H9 (cell line): Measurements from ENCODE around the gene ALX3. TPM values are rescaled to one million over a fixed set of nuclear protein-coding genes. Genes with fewer than 3 reads are reported as not detected.
"Not testable (repeated sequence)": the region's sequence is repeated elsewhere in the genome, so short reads cannot be mapped to it uniquely, and the experiment has no call there.

ENCODE experiments used
- DNase-seq: peaks from one replicate; pipeline ENCODE4 v3.0.0-alpha.2; 2017
- H2AFZ ChIP-seq: one replicate; pipeline ENCODE4 v1.6.1; 2013; ENCODE audit warnings: mild to moderate bottlenecking, low read length, control low read depth, moderate library complexity
- H2AK5ac ChIP-seq: 2 replicates; pipeline ENCODE4 v1.6.1; 2013; ENCODE audit warnings: low read length, control low read depth, mixed read lengths; ENCODE audit not compliant: insufficient read length
- H2BK120ac ChIP-seq: one replicate; pipeline ENCODE4 v1.6.1; 2013; ENCODE audit warnings: low read depth, mild to moderate bottlenecking, low read length, control low read depth, inconsistent platforms; ENCODE audit not compliant: poor library complexity, severe bottlenecking
- H2BK12ac ChIP-seq: 2 replicates; pipeline ENCODE4 v1.6.1; 2013; ENCODE audit warnings: low read length, control low read depth, mixed read lengths, low read depth; ENCODE audit not compliant: insufficient read length
- H2BK15ac ChIP-seq: 2 replicates; pipeline ENCODE4 v1.6.1; 2013; ENCODE audit warnings: low read depth, low read length, control low read depth
- H2BK20ac ChIP-seq: one replicate; pipeline ENCODE4 v1.6.1; 2013; ENCODE audit warnings: low read depth, mild to moderate bottlenecking, low read length, control low read depth, inconsistent platforms; ENCODE audit not compliant: poor library complexity, severe bottlenecking
- H2BK5ac ChIP-seq: 2 replicates; pipeline ENCODE4 v1.6.1; 2013; ENCODE audit warnings: low read length, control low read depth, mixed read lengths; ENCODE audit not compliant: insufficient read length
- H3K14ac ChIP-seq: 2 replicates; pipeline ENCODE4 v1.6.1; 2013; ENCODE audit warnings: low read length, control low read depth; ENCODE audit not compliant: insufficient read depth
- H3K18ac ChIP-seq: 2 replicates; pipeline ENCODE4 v1.6.1; 2013; ENCODE audit warnings: low read depth, mild to moderate bottlenecking, mixed read lengths, low read length, control low read depth; ENCODE audit not compliant: insufficient read length
- H3K23ac ChIP-seq: 2 replicates; pipeline ENCODE4 v1.6.1; 2013; ENCODE audit warnings: low read length, control low read depth, mixed read lengths, low read depth; ENCODE audit not compliant: insufficient read length
- H3K23me2 ChIP-seq: 2 replicates; pipeline ENCODE4 v1.6.1; 2013; ENCODE audit warnings: low read depth, mild to moderate bottlenecking, mixed read lengths, low read length, control low read depth; ENCODE audit not compliant: insufficient read length, poor library complexity, severe bottlenecking
- H3K27ac ChIP-seq: 2 replicates; pipeline ENCODE4 v1.5.1; 2013; ENCODE audit warnings: low read length, control low read depth, mixed read lengths, low read depth; ENCODE audit not compliant: insufficient read length
- H3K27me3 ChIP-seq: 2 replicates; pipeline ENCODE4 v1.6.1; 2013; ENCODE audit warnings: low read length, control low read depth, inconsistent platforms; ENCODE audit not compliant: insufficient read depth
- H3K4ac ChIP-seq: 2 replicates; pipeline ENCODE4 v1.6.1; 2013; ENCODE audit warnings: low read depth, mild to moderate bottlenecking, control low read depth, inconsistent platforms, low read length, moderate library complexity
- H3K4me1 ChIP-seq: 2 replicates; pipeline ENCODE4 v1.6.1; 2013; ENCODE audit warnings: low read length, control low read depth, inconsistent platforms; ENCODE audit not compliant: insufficient read depth
- H3K4me2 ChIP-seq: 2 replicates; pipeline ENCODE4 v1.6.1; 2013; ENCODE audit warnings: low read length, control low read depth, mixed read lengths; ENCODE audit not compliant: insufficient read length, insufficient read depth
- H3K56ac ChIP-seq: 2 replicates; pipeline ENCODE4 v1.6.1; 2013; ENCODE audit warnings: low read depth, mild to moderate bottlenecking, mixed read lengths, low read length, control low read depth; ENCODE audit not compliant: insufficient read length
- H3K79me1 ChIP-seq: 2 replicates; pipeline ENCODE4 v1.6.1; 2013; ENCODE audit warnings: low read depth, mild to moderate bottlenecking, moderate library complexity, low read length, control low read depth, inconsistent platforms; ENCODE audit not compliant: insufficient read depth, poor library complexity, severe bottlenecking
- H3K79me2 ChIP-seq: 2 replicates; pipeline ENCODE4 v1.6.1; 2013; ENCODE audit warnings: low read length, control low read depth, inconsistent platforms; ENCODE audit not compliant: insufficient read depth
- H3K9ac ChIP-seq: 2 replicates; pipeline ENCODE4 v1.6.1; 2013; ENCODE audit warnings: low read length, control low read depth, mixed read lengths; ENCODE audit not compliant: insufficient read length; ENCODE audit errors: extremely low read depth
- H3K9me3 ChIP-seq: one replicate; pipeline ENCODE4 v1.6.1; 2013; ENCODE audit warnings: low read depth, low read length, inconsistent platforms; ENCODE audit not compliant: control insufficient read depth
- H3T11ph ChIP-seq: one replicate; pipeline ENCODE4 v1.6.1; 2013; ENCODE audit warnings: mild to moderate bottlenecking, low read length, control low read depth, inconsistent platforms
- H4K20me1 ChIP-seq: one replicate; pipeline ENCODE4 v1.6.1; 2013; ENCODE audit not compliant: control insufficient read depth, insufficient read length, insufficient read depth
- H4K5ac ChIP-seq: 2 replicates; pipeline ENCODE4 v1.6.1; 2013; ENCODE audit warnings: low read depth, mild to moderate bottlenecking, mixed read lengths, low read length, control low read depth; ENCODE audit not compliant: insufficient read length
- H4K8ac ChIP-seq: replicated peaks from 2 replicates; pipeline ENCODE4 v1.6.1; 2013; ENCODE audit warnings: low read length, control low read depth, mixed read lengths, low read depth; ENCODE audit not compliant: insufficient read length
- H4K91ac ChIP-seq: 2 replicates; pipeline ENCODE4 v1.6.1; 2013; ENCODE audit warnings: low read depth, mild to moderate bottlenecking, moderate library complexity, mixed read lengths, low read length, control low read depth; ENCODE audit not compliant: insufficient read length
- H3K27ac Mint-ChIP-seq, 3 experiments: 2 replicates in 2 of 3; 3 replicates in 1 of 3; pipeline ENCODE4 v1.8.0; 2020 to 2021; ENCODE audit warnings: mixed read lengths in 3 of 3, mild to moderate bottlenecking in 1 of 3, moderate library complexity in 1 of 3
- H3K27me3 Mint-ChIP-seq: 2 replicates; pipeline ENCODE4 v1.8.0; 2021; ENCODE audit warnings: low read depth, mild to moderate bottlenecking, moderate library complexity, mixed read lengths
- H3K36me3 Mint-ChIP-seq, 3 experiments: 2 replicates in 2 of 3; 3 replicates in 1 of 3; pipeline ENCODE4 v1.8.0; 2020 to 2021; ENCODE audit warnings: low read depth in 3 of 3, mixed read lengths in 3 of 3; ENCODE audit not compliant: insufficient read depth in 1 of 3
- H3K4me1 Mint-ChIP-seq, 2 experiments: 2 replicates each; pipeline ENCODE4 v1.8.0; 2020; ENCODE audit warnings: mixed read lengths in 2 of 2
- H3K4me3 Mint-ChIP-seq, 2 experiments: 2 replicates in 1 of 2; 3 replicates in 1 of 2; pipeline ENCODE4 v1.8.0; 2020 to 2021; ENCODE audit warnings: mild to moderate bottlenecking in 2 of 2, mixed read lengths in 2 of 2, moderate library complexity in 1 of 2
- H3K9me3 Mint-ChIP-seq, 2 experiments: 2 replicates in 1 of 2; 3 replicates in 1 of 2; pipeline ENCODE4 v1.8.0; 2020; ENCODE audit warnings: mild to moderate bottlenecking in 2 of 2, mixed read lengths in 2 of 2, moderate library complexity in 1 of 2
- WGBS: extraction: QIAGEN DNeasy Blood & Tissue Kit; methylation state at CpG from one replicate; pipeline ENCODE4 v1.1.7; 2013; ENCODE audit warnings: missing lambda C conversion rate, low lambda C conversion rate, mixed read lengths; ENCODE audit not compliant: insufficient read length; ENCODE audit errors: extremely low coverage; 5-methylcytosine and 5-hydroxymethylcytosine counted together
- total RNA-seq: library from RNA; stranded (reverse); gene quantifications from 2 replicates; pipeline ENCODE4 v1.2.1, GENCODE V29; 2021
- TF ChIP-seq, protein P1 (sequence below): fragments of 200-600 bp; sonication (generic); conservative IDR thresholded peaks from 3 replicates; pipeline ENCODE4 v1.8.0; 2021; ENCODE audit warnings: antibody characterized with exemption, mild to moderate bottlenecking

Gene ALX3
- total RNA-seq, 1 experiment from 2014 or later = not detected

DNA sequence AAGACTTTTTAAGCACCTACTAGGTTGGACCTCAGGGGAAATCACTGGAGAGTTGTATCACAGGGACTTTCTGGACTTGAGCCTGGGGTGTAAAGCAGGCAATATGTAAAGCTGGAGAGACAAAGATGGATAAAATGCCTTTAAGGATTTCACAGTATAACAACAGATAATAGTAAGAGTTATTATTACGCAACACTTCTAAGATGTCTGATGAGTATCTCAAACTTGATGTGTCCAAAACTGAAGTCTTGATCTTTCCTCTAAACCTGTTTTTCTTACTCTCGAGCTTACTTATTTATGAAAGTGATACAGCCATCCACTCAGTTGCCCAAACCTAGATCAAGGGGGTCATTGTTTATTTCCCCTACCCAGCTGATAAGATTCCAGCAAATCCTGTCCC lies 38.1 kb downstream of the ALX3 start:
- Histone ChIP-seq H3K79me2 (peaks cover 6% of the 10 kb centered on the region; the same call in 1 of the 2 replicates), H3K79me1 (no peaks in the 10 kb centered on the region), H3K56ac (no peak overlapping the region), H3K4ac (no peak overlapping the region), H3K27ac (no peak overlapping the region), H3K23me2 (peaks cover 7% of the 10 kb centered on the region), H3K4me1 (peaks cover 3% of the 10 kb centered on the region; the same call in 1 of the 2 replicates), H2AK5ac (no peak overlapping the region), H2BK20ac (no peak overlapping the region), H2BK120ac (no peak overlapping the region), H4K91ac (no peak overlapping the region), H4K5ac (no peak overlapping the region), H3K23ac (no peak overlapping the region), H2AFZ (no peak overlapping the region), H3K4me2 (no peak overlapping the region), H3K9ac (no peak overlapping the region), H3K27me3 (no peaks in the 10 kb centered on the region), H3K9me3 (no peaks in the 10 kb centered on the region), H2BK5ac (no peak overlapping the region), H4K20me1 (peaks cover 2% of the 10 kb centered on the region), H3T11ph (no peak overlapping the region), H2BK12ac (no peak overlapping the region), H2BK15ac (no peak overlapping the region), H3K18ac (no peak overlapping the region), H4K8ac (no peak overlapping the region), H3K14ac (no peak overlapping the region)
- no peak for DNase-seq
- Mint-ChIP-seq H3K4me1 (peaks cover 23 to 40% of the 10 kb centered on the region in 2 experiments), H3K4me3 (no peak overlapping the region), H3K9me3 (no peaks in the 10 kb centered on the region), H3K36me3 (peaks cover 0 to 3% (median 2%) of the 10 kb centered on the region in 3 experiments; a peak in 3 of 7 replicates), H3K27ac (no peak overlapping the region), H3K27me3 (no peaks in the 10 kb centered on the region)
- no CpG with 5 or more reads among the region's 2 CpGs for WGBS
- TF ChIP-seq, protein P1, sequence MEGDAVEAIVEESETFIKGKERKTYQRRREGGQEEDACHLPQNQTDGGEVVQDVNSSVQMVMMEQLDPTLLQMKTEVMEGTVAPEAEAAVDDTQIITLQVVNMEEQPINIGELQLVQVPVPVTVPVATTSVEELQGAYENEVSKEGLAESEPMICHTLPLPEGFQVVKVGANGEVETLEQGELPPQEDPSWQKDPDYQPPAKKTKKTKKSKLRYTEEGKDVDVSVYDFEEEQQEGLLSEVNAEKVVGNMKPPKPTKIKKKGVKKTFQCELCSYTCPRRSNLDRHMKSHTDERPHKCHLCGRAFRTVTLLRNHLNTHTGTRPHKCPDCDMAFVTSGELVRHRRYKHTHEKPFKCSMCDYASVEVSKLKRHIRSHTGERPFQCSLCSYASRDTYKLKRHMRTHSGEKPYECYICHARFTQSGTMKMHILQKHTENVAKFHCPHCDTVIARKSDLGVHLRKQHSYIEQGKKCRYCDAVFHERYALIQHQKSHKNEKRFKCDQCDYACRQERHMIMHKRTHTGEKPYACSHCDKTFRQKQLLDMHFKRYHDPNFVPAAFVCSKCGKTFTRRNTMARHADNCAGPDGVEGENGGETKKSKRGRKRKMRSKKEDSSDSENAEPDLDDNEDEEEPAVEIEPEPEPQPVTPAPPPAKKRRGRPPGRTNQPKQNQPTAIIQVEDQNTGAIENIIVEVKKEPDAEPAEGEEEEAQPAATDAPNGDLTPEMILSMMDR = no peak

DNA sequence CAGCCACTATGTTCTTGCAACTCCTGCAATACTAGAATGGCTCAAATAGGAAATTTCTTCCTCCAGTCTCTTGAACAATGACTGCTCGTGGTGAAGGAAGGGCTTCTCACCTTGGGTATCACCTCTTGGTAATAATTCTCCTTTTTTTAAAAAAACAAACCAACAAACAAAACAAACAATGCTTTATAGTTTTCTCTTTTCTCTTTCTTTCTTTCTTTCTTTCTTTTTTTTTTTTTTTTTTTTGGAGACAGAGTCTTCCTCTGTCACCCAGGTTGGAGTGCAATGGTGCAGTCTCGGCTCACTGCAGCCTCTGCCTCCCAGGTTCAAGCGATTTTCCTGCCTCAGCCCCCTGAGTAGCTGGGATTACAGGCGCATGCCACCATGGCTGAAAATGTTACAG lies 39.8 kb downstream of the ALX3 start:
- peak overlapping the region; percentile 25; the same call in 1 of the 2 replicates for H3K14ac ChIP-seq
- H3K4me1 ChIP-seq, H2AFZ ChIP-seq, H3K23me2 ChIP-seq, H3K79me1 ChIP-seq, H4K20me1 ChIP-seq, H3K4ac ChIP-seq, H3K79me2 ChIP-seq, H3K56ac ChIP-seq, H4K91ac ChIP-seq, H4K5ac ChIP-seq, H2BK120ac ChIP-seq, H2BK15ac ChIP-seq, H3K27me3 ChIP-seq, H2BK12ac ChIP-seq, H3K36me3 Mint-ChIP-seq, H3K23ac ChIP-seq, H3K9me3 Mint-ChIP-seq, H3K9me3 ChIP-seq, H3K4me2 ChIP-seq, H3K9ac ChIP-seq, H3K27ac ChIP-seq, H3K27me3 Mint-ChIP-seq, H4K8ac ChIP-seq, H2BK5ac ChIP-seq, H2AK5ac ChIP-seq, DNase-seq, H3K18ac ChIP-seq, H2BK20ac ChIP-seq, H3T11ph ChIP-seq: not testable (repeated sequence)
- Mint-ChIP-seq H3K4me1 (peaks cover 21 to 34% of the 10 kb centered on the region in 2 experiments), H3K4me3 (peak overlapping the region in 1 of 2 experiments; percentile 43; a peak in 2 of 5 replicates), H3K27ac (peak overlapping the region; percentile 78 to 97 (median 90); a peak in 5 of 7 replicates)
- WGBS = no CpG with 5 or more reads among the region's 4 CpGs
